Measurements from ENCODE around the gene GPR155.

The GPR155 gene

GRCh38 chr2:174482854-174483253, 4.0 kb downstream of the GPR155 start:
- Mint-ChIP-seq H3K36me3 (ENCODE audit: low read depth) (peaks cover 39% of the 10 kb centered on the region), H3K4me3 (no peak overlapping the region), H3K27ac (no peak overlapping the region)

DNA sequence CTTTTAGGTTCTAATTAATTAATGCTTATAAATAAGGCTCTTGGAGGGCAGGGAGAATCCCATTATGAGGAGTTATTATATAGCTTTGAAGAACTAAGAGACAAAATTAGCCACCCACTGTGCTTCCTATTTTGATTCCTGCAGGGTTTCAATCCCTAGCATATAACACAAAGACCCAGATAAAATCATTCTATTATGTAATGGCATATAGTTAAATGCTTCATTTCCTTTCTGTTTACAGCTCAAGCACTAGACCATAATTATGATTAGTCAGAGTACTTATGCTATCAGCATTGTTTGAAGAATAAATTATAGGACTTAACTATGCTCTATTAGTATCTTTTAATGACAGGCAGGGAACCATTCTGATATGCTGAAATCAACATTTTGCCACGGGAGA, 9.1 kb downstream of the GPR155 start:
- peaks cover 27% of the 10 kb centered on the region for H3K36me3 Mint-ChIP-seq (ENCODE audit: low read depth)
- H3K4me1 Mint-ChIP-seq (ENCODE audit: low read depth): peaks cover 9% of the 10 kb centered on the region
- no peaks in the 10 kb centered on the region for H3K9me3 Mint-ChIP-seq
- no peak overlapping the region for H3K27ac Mint-ChIP-seq
- no peak for DNase-seq
- H3K27me3 Mint-ChIP-seq: no peaks in the 10 kb centered on the region
- H3K4me3 Mint-ChIP-seq: no peak overlapping the region

More at GRCh38 chr2:174482854-174483253, 4.0 kb downstream of the GPR155 start:
- peaks cover 25% of the 10 kb centered on the region for H3K4me1 Mint-ChIP-seq (ENCODE audit: low read depth)
- H3K9me3 Mint-ChIP-seq: no peaks in the 10 kb centered on the region
- H3K27me3 Mint-ChIP-seq: no peaks in the 10 kb centered on the region
- DNase-seq: no peak

DNA sequence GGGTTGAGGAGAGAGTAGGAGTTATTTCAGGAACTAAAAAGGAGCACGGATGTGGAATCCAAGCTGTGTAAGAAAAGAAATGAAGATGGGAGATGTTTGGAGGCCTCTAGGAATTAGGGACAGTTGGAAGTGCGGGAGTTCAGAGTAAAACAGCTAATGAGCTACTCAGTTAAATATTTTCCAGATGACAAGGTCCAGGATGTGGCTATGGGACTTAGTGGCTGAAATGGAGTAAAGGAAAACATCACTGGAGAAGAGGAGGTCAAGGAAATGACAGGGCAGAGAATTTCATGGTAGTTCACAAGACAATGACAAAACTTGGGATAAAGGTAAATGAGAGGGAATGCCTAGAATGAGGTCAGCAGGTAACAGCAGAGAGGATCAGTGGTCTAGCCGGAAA, 13.0 kb downstream of the GPR155 start:
- H3K9me3 Mint-ChIP-seq: no peaks in the 10 kb centered on the region

DNA sequence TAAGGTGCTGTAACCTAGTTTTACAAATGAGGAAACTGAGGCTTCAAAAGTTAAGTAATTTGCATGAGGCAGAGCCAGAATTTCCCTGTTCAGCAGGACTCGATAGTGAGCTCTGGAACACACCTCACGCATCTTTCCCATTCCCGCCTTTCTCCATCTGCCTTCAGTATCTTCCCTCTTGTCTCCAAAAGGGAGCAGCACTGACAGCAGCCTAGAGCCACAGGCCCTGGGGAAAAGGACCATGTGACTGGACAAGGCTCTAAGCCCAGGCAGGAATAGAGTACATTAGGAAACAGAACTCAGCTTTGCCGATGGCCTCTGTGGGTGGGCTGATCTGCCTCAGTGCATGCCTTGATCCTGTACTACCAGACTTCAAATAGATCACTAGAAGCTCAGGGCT, 21.5 kb downstream of the GPR155 start:
- Mint-ChIP-seq H3K27ac (no peak overlapping the region), H3K4me3 (no peak overlapping the region), H3K36me3 (ENCODE audit: low read depth) (peaks cover 22% of the 10 kb centered on the region), H3K9me3 (no peaks in the 10 kb centered on the region), H3K27me3 (no peaks in the 10 kb centered on the region), H3K4me1 (ENCODE audit: low read depth) (no peaks in the 10 kb centered on the region)
- DNase-seq: no peak

More for the DNA sequence above, 13.0 kb downstream of the GPR155 start:
- Mint-ChIP-seq H3K27me3 (no peaks in the 10 kb centered on the region), H3K4me3 (no peak overlapping the region), H3K27ac (no peak overlapping the region), H3K4me1 (ENCODE audit: low read depth) (peaks cover 7% of the 10 kb centered on the region), H3K36me3 (ENCODE audit: low read depth) (peaks cover 6% of the 10 kb centered on the region)
- no peak for DNase-seq

DNA sequence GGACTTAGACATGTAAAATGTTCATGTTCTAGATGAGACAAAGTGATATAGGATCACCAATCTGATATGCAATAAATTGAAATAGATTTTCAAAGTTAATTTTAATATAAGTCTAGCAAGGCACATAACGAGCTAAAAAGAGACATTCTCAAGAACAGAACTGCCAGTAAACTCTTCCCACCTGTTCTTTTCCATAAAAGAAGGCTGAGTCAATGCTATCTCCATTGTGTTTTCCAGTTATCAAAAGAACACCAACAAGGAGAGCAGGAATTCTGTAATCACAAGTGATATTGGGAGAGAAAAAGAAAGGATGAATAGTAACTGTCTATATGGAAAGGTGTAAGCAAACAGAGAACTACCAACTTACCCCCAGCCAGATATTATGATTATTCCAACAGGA, 25.6 kb downstream of the GPR155 start:
- Mint-ChIP-seq H3K4me3 (no peak overlapping the region), H3K36me3 (ENCODE audit: low read depth) (peaks cover 27% of the 10 kb centered on the region), H3K9me3 (no peaks in the 10 kb centered on the region), H3K27me3 (no peaks in the 10 kb centered on the region), H3K4me1 (ENCODE audit: low read depth) (no peaks in the 10 kb centered on the region), H3K27ac (no peak overlapping the region)
- no peak for DNase-seq

GRCh38 chr2:174454566-174454965, 32.3 kb downstream of the GPR155 start:
- H3K36me3 Mint-ChIP-seq (ENCODE audit: low read depth): peaks cover 59% of the 10 kb centered on the region
- peaks cover 7% of the 10 kb centered on the region for H3K4me1 Mint-ChIP-seq (ENCODE audit: low read depth)
- no peak overlapping the region for H3K27ac Mint-ChIP-seq
- DNase-seq: no peak
- H3K9me3 Mint-ChIP-seq: no peaks in the 10 kb centered on the region
- no peaks in the 10 kb centered on the region for H3K27me3 Mint-ChIP-seq
- no peak overlapping the region for H3K4me3 Mint-ChIP-seq

- no peak for DNase-seq
- Mint-ChIP-seq H3K9me3 (no peaks in the 10 kb centered on the region), H3K4me3 (no peak overlapping the region), H3K27me3 (no peaks in the 10 kb centered on the region), H3K4me1 (ENCODE audit: low read depth) (peaks cover 7% of the 10 kb centered on the region), H3K27ac (no peak overlapping the region), H3K36me3 (ENCODE audit: low read depth) (peaks cover 57% of the 10 kb centered on the region)
These were observed 36.6 kb downstream of the GPR155 start for GRCh38 chr2:174450021-174450816.

- Mint-ChIP-seq H3K4me1 (ENCODE audit: low read depth) (peaks cover 7% of the 10 kb centered on the region), H3K36me3 (ENCODE audit: low read depth) (peaks cover 61% of the 10 kb centered on the region), H3K27me3 (no peaks in the 10 kb centered on the region), H3K4me3 (no peak overlapping the region), H3K9me3 (no peaks in the 10 kb centered on the region), H3K27ac (no peak overlapping the region)
- DNase-seq: no peak
These were observed 37.8 kb downstream of the GPR155 start for GRCh38 chr2:174449033-174449432.

GRCh38 chr2:174446531-174446930, 40.3 kb downstream of the GPR155 start:
- H3K4me1 Mint-ChIP-seq (ENCODE audit: low read depth): peaks cover 7% of the 10 kb centered on the region
- no peaks in the 10 kb centered on the region for H3K27me3 Mint-ChIP-seq
- no peak for DNase-seq
- H3K4me3 Mint-ChIP-seq: no peak overlapping the region
- no peaks in the 10 kb centered on the region for H3K9me3 Mint-ChIP-seq
- no peak overlapping the region for H3K27ac Mint-ChIP-seq
- H3K36me3 Mint-ChIP-seq (ENCODE audit: low read depth): peaks cover 52% of the 10 kb centered on the region

GRCh38 chr2:174445248-174445647, 41.6 kb downstream of the GPR155 start:
- no peak for DNase-seq
- no peaks in the 10 kb centered on the region for H3K9me3 Mint-ChIP-seq
- no peak overlapping the region for H3K4me3 Mint-ChIP-seq
- peaks cover 2% of the 10 kb centered on the region for H3K4me1 Mint-ChIP-seq (ENCODE audit: low read depth)
- H3K27me3 Mint-ChIP-seq: no peaks in the 10 kb centered on the region
- H3K36me3 Mint-ChIP-seq (ENCODE audit: low read depth): peaks cover 58% of the 10 kb centered on the region
- no peak overlapping the region for H3K27ac Mint-ChIP-seq

GRCh38 chr2:174444761-174445160, 42.1 kb downstream of the GPR155 start:
- H3K27ac Mint-ChIP-seq: no peak overlapping the region
- no peak overlapping the region for H3K4me3 Mint-ChIP-seq
- no peaks in the 10 kb centered on the region for H3K27me3 Mint-ChIP-seq
- no peaks in the 10 kb centered on the region for H3K4me1 Mint-ChIP-seq (ENCODE audit: low read depth)
- H3K9me3 Mint-ChIP-seq: no peaks in the 10 kb centered on the region
- H3K36me3 Mint-ChIP-seq (ENCODE audit: low read depth): peaks cover 58% of the 10 kb centered on the region
- DNase-seq: no peak

DNA sequence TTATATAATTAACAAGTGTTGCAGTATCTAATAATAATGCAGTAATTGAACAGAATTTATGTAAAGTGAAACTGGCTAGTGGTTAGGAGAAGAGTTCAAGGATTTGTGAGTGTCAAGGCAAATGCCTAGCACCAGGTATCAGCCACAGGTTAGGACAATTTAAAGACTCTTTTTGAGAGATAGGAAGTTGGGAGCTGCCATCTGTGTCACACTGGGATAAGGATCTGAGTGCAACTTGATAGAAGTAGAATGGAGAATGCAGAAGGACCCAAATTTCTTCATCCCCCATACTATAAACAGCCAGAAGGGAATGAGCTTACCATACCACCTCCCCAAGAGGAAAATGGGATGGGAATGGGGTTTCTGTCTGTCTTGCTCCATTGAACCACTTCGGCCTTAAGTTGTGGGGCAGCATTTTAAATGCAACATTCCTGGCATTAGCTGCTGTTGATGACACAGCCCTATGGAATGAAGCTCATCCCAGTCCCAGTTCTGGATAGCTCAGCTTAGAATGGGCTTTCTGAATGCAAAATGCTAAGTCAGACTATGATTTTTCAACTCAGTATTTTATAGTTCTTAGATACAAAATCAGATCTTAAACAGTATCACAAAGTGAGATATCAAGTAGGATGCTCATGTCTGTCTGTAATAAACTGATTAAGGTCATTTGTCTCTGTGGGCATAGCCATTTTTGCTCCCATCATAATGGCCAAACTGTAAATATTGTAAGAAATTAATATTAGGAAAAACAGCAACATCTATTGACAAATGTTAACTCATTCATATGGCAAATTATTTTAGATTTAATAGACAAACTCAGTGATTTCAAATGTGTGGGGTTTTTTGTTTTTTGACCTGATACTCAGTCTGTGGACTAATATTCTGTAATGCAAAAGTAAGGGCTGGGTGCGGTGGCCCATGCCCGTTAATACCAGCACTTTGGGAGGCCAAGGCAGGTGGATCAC, 44.0 kb downstream of the GPR155 start:
- H3K9me3 Mint-ChIP-seq: no peaks in the 10 kb centered on the region
- no peaks in the 10 kb centered on the region for H3K27me3 Mint-ChIP-seq
- H3K36me3 Mint-ChIP-seq (ENCODE audit: low read depth): peaks cover 53% of the 10 kb centered on the region
- H3K27ac Mint-ChIP-seq: no peak overlapping the region
- no peak overlapping the region for H3K4me3 Mint-ChIP-seq
- DNase-seq: no peak
- no peaks in the 10 kb centered on the region for H3K4me1 Mint-ChIP-seq (ENCODE audit: low read depth)

DNA sequence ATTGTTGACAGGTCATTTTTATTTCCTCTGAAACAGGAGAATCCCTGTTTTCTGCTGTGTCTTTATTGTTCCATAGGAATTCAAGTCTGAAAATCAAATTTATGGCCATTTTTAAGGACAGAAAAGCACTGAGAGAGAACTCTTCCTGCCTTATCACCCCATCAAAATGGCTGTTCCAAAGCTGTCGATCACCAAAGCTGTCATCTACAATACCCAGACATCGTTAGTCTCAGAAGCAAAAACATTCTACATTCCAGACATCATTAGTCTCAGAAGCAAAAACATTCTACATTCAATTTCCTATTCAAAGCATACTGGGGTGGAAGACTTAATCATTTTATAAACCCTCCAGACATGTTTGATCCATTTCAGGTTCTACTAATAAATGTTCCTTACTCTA, 46.9 kb downstream of the GPR155 start:
- DNase-seq: no peak
- Mint-ChIP-seq H3K4me1 (ENCODE audit: low read depth) (no peaks in the 10 kb centered on the region), H3K9me3 (no peaks in the 10 kb centered on the region), H3K4me3 (no peak overlapping the region), H3K27me3 (no peaks in the 10 kb centered on the region), H3K27ac (no peak overlapping the region), H3K36me3 (ENCODE audit: low read depth) (peaks cover 51% of the 10 kb centered on the region)

GRCh38 chr2:174439323-174439722, 47.5 kb downstream of the GPR155 start:
- H3K36me3 Mint-ChIP-seq (ENCODE audit: low read depth): peaks cover 49% of the 10 kb centered on the region
- H3K4me1 Mint-ChIP-seq (ENCODE audit: low read depth): no peaks in the 10 kb centered on the region
- H3K9me3 Mint-ChIP-seq: no peaks in the 10 kb centered on the region

More at GRCh38 chr2:174439323-174439722, 47.5 kb downstream of the GPR155 start:
- DNase-seq: no peak
- Mint-ChIP-seq H3K4me3 (no peak overlapping the region), H3K27me3 (no peaks in the 10 kb centered on the region), H3K27ac (no peak overlapping the region)
